ENCODE results near the gene KMT2A. TPM values are rescaled to one million over a fixed set of nuclear protein-coding genes. Genes with fewer than 3 reads are reported as not detected.

Gene KMT2A
- total and polyA plus RNA-seq, 8 donors: 4.5 to 98.2 (median 25.9) TPM

DNA sequence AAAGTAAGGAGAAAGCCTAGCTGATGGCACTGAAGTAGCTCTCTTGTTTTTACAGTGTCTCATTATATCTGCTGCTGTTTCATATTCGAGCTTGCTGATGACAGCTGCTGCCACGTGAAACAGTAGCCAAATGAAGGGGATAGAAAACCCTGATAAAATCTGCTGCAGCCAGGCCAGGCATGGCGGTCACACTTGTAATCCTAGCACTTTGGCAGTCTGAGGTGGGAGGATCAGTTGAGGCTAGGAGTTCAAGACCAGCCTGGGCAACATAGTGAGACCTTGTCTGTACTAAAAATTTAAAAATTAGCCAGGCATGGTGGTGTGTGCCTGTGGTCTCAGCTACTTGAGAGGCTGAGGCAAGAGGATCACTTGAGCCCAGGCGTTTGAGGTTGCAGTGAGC lies 116.0 kb downstream of the KMT2A start:
- intact Hi-C loops (cut with DNase I; ENCODE audit: low total_unique reads): no loop called here
- Histone ChIP-seq H3K27ac (no peak overlapping the region), H3K4me3 (no peak overlapping the region), H3K4me1 (peaks cover 0 to under 1% (median 0%) of the 10 kb centered on the region in 4 donors), H3K27me3 (no peaks in the 10 kb centered on the region), H3K36me3 (peaks cover 20 to 84% (median 75%) of the 10 kb centered on the region in 4 donors), H3K9me3 (no peaks in the 10 kb centered on the region)
- DNase-seq: peak in 1 of 2 donors; percentile 8
- 86 to 90% (median 88%) methylated on average over 4 of the region's 4 CpGs for WGBS, 5 donors
- TF ChIP-seq POLR2A (IDR thresholded peaks at IDR 0.05): no peak
- TF ChIP-seq, protein P1, sequence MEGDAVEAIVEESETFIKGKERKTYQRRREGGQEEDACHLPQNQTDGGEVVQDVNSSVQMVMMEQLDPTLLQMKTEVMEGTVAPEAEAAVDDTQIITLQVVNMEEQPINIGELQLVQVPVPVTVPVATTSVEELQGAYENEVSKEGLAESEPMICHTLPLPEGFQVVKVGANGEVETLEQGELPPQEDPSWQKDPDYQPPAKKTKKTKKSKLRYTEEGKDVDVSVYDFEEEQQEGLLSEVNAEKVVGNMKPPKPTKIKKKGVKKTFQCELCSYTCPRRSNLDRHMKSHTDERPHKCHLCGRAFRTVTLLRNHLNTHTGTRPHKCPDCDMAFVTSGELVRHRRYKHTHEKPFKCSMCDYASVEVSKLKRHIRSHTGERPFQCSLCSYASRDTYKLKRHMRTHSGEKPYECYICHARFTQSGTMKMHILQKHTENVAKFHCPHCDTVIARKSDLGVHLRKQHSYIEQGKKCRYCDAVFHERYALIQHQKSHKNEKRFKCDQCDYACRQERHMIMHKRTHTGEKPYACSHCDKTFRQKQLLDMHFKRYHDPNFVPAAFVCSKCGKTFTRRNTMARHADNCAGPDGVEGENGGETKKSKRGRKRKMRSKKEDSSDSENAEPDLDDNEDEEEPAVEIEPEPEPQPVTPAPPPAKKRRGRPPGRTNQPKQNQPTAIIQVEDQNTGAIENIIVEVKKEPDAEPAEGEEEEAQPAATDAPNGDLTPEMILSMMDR (IDR thresholded peaks at IDR 0.05): no peak
- TF ChIP-seq POLR2AphosphoS5 (IDR thresholded peaks at IDR 0.05): no peak
- no peak for TF ChIP-seq EP300 (IDR thresholded peaks at IDR 0.05)

DNA sequence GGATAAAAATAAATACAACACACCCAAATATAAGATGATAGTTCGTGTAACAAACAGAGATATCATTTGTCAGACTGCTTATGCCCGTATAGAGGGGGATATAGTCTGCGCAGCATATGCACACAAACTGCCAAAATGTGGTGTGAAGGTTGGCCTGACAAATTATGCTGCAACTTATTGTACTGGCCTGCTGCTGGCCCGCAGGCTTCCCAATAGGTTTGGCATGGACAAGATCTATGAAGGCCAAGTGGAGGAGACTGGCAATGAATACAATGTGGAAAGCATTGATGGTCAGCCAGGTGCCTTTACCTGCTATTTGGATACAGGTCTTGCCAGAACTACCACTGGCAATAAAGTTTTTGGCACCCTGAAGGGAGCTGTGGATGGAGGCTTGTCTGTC lies 124.5 kb downstream of the KMT2A start:
- no peak for DNase-seq
- 84 to 92% (median 88%) methylated on average over 4 of the region's 4 CpGs for WGBS, 5 donors
- no peaks in the 10 kb centered on the region for H3K9me3 ChIP-seq
- H3K36me3 ChIP-seq: peaks cover 7 to 53% (median 50%) of the 10 kb centered on the region in 4 donors
- no peak overlapping the region for H3K27ac ChIP-seq
- no peak overlapping the region for H3K4me3 ChIP-seq
- intact Hi-C loops (cut with DNase I; ENCODE audit: low total_unique reads): no loop called here
- no peaks in the 10 kb centered on the region for H3K27me3 ChIP-seq
- H3K4me1 ChIP-seq: peaks cover 4 to 24% (median 11%) of the 10 kb centered on the region in 4 donors
- TF ChIP-seq, protein P1 (IDR thresholded peaks at IDR 0.05): no peak
- TF ChIP-seq POLR2AphosphoS5 (IDR thresholded peaks at IDR 0.05) (no peak), POLR2A (IDR thresholded peaks at IDR 0.05) (no peak), EP300 (IDR thresholded peaks at IDR 0.05) (no peak)

DNA sequence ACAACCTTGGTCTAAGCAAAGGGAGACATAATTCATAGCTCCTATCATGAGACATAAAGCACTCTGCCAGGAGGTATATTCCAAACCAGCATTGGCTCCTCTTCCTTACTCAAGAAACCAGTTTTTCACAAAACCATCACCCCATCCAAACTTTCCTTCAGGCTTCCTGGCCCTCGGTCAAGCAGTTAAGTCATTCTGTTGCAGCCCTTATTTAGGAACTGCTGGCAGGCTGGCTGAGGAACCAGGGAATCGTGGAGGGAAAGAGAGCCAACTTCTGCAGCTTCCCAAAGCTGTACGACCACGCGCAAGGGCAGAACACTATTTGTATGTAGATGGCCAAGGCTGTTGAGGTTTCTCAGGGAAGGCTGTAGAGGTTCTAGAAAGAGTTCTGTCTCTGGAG lies 128.8 kb downstream of the KMT2A start:
- peak overlapping the region; percentile 51 to 65 (median 59) for H3K4me3 ChIP-seq
- WGBS, 5 donors: 5 to 53% (median 39%) methylated on average over 3 to 5 of the region's 5 CpGs
- H3K27ac ChIP-seq: peak overlapping the region in 4 of 5 donors; percentile 66 to 86 (median 80)
- DNase-seq: peak in 1 of 2 donors; percentile 56
- no peaks in the 10 kb centered on the region for H3K27me3 ChIP-seq
- intact Hi-C loops (cut with DNase I; ENCODE audit: low total_unique reads): no loop called here
- no peaks in the 10 kb centered on the region for H3K9me3 ChIP-seq
- TF ChIP-seq, protein P1 (IDR thresholded peaks at IDR 0.05): no peak
- TF ChIP-seq POLR2AphosphoS5 (IDR thresholded peaks at IDR 0.05) (no peak), EP300 (IDR thresholded peaks at IDR 0.05) (no peak), POLR2A (IDR thresholded peaks at IDR 0.05) (no peak)
- H3K4me1 ChIP-seq: peaks cover 4 to 24% (median 14%) of the 10 kb centered on the region in 4 donors
- peaks cover 0 to 12% (median 8%) of the 10 kb centered on the region in 4 donors for H3K36me3 ChIP-seq

DNA sequence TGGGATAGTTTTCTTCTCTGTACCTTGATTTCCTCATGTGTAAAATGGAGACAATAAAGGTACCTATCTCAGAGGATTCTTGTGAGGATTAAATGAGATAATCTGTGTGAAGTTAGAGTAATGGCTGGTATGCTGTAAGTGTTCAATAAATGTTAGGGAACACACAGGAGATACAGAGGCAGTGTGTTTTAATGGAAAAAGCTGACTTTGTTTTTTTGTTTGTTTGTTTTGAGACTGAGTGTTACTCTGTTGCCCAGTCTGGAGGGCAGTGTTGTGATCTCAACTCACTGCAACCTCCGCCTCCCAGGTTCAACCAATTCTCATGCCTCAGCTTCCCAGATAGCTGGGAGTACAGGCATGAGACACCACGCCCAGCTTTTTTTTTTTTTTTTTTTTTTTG lies 133.4 kb downstream of the KMT2A start:
- intact Hi-C loops (cut with DNase I; ENCODE audit: low total_unique reads): no loop called here
- peaks cover 22 to 38% (median 28%) of the 10 kb centered on the region in 4 donors for H3K4me1 ChIP-seq
- TF ChIP-seq EP300 (IDR thresholded peaks at IDR 0.05): no peak
- no peak for TF ChIP-seq POLR2AphosphoS5 (IDR thresholded peaks at IDR 0.05)
- TF ChIP-seq, protein P1 (IDR thresholded peaks at IDR 0.05): no peak
- TF ChIP-seq POLR2A (IDR thresholded peaks at IDR 0.05): no peak
- H3K27me3 ChIP-seq: no peaks in the 10 kb centered on the region
- H3K36me3 ChIP-seq: no peaks in the 10 kb centered on the region
- no peak overlapping the region for H3K4me3 ChIP-seq
- DNase-seq: no peak
- WGBS, 5 donors: 57 to 75% (median 68%) methylated on average over 2 of the region's 2 CpGs
- no peak overlapping the region for H3K27ac ChIP-seq
- no peaks in the 10 kb centered on the region for H3K9me3 ChIP-seq
